ENCODE measurements around the gene LRCH2.

LRCH2 gene

GRCh38 chrX:115183980-115184379 lies 49.9 kb downstream of the LRCH2 start:
- no peak for TF ChIP-seq MYC (IDR thresholded peaks at IDR 0.05; ENCODE audit: low read depth, low read length)
- no peak for TF ChIP-seq MAX (IDR thresholded peaks at IDR 0.05; ENCODE audit: low read depth, low read length)
- no peak for TF ChIP-seq CTCF (IDR thresholded peaks at IDR 0.05; ENCODE audit: low read depth, low read length)
- no peak for TF ChIP-seq POLR2A (IDR thresholded peaks at IDR 0.05; ENCODE audit: extremely low read depth, insufficient read length)
- DNase-seq (ENCODE audit: low read depth) = no peak
- H3K4me3 ChIP-seq (ENCODE audit: low read depth, low read length) = no peak overlapping the region

GRCh38 chrX:115178473-115178872 lies 55.4 kb downstream of the LRCH2 start:
- DNase-seq (ENCODE audit: low read depth) = no peak
- TF ChIP-seq CTCF (IDR thresholded peaks at IDR 0.05; ENCODE audit: low read depth, low read length) (no peak), POLR2A (IDR thresholded peaks at IDR 0.05; ENCODE audit: extremely low read depth, insufficient read length) (no peak), MYC (IDR thresholded peaks at IDR 0.05; ENCODE audit: low read depth, low read length) (no peak), MAX (IDR thresholded peaks at IDR 0.05; ENCODE audit: low read depth, low read length) (no peak)
- H3K4me3 ChIP-seq (ENCODE audit: low read depth, low read length) = no peak overlapping the region

GRCh38 chrX:115177932-115178331 lies 56.0 kb downstream of the LRCH2 start:
- DNase-seq (ENCODE audit: low read depth) = no peak
- no peak for TF ChIP-seq MAX (IDR thresholded peaks at IDR 0.05; ENCODE audit: low read depth, low read length)
- TF ChIP-seq POLR2A (IDR thresholded peaks at IDR 0.05; ENCODE audit: extremely low read depth, insufficient read length) = no peak
- TF ChIP-seq MYC (IDR thresholded peaks at IDR 0.05; ENCODE audit: low read depth, low read length) = no peak
- TF ChIP-seq CTCF (IDR thresholded peaks at IDR 0.05; ENCODE audit: low read depth, low read length) = no peak
- no peak overlapping the region for H3K4me3 ChIP-seq (ENCODE audit: low read depth, low read length)

- TF ChIP-seq MAX (IDR thresholded peaks at IDR 0.05; ENCODE audit: low read depth, low read length) = no peak
- TF ChIP-seq MYC (IDR thresholded peaks at IDR 0.05; ENCODE audit: low read depth, low read length) = no peak
- TF ChIP-seq CTCF (IDR thresholded peaks at IDR 0.05; ENCODE audit: low read depth, low read length) = no peak
- TF ChIP-seq POLR2A (IDR thresholded peaks at IDR 0.05; ENCODE audit: extremely low read depth, insufficient read length) = no peak
- H3K4me3 ChIP-seq (ENCODE audit: low read depth, low read length) = no peak overlapping the region
- DNase-seq (ENCODE audit: low read depth) = no peak
Observed at GRCh38 chrX:115174548-115174947, 59.3 kb downstream of the LRCH2 start.

GRCh38 chrX:115173181-115173580 lies 60.7 kb downstream of the LRCH2 start:
- no peak for DNase-seq (ENCODE audit: low read depth)
- no peak for TF ChIP-seq MAX (IDR thresholded peaks at IDR 0.05; ENCODE audit: low read depth, low read length)
- no peak for TF ChIP-seq CTCF (IDR thresholded peaks at IDR 0.05; ENCODE audit: low read depth, low read length)
- no peak for TF ChIP-seq MYC (IDR thresholded peaks at IDR 0.05; ENCODE audit: low read depth, low read length)
- TF ChIP-seq POLR2A (IDR thresholded peaks at IDR 0.05; ENCODE audit: extremely low read depth, insufficient read length) = no peak
- H3K4me3 ChIP-seq (ENCODE audit: low read depth, low read length) = no peak overlapping the region

GRCh38 chrX:115147220-115147619 lies 86.7 kb downstream of the LRCH2 start:
- H3K4me3 ChIP-seq (ENCODE audit: low read depth, low read length) = no peak overlapping the region
- peak; percentile 10 for DNase-seq (ENCODE audit: low read depth)
- TF ChIP-seq POLR2A (IDR thresholded peaks at IDR 0.05; ENCODE audit: extremely low read depth, insufficient read length) (no peak), MAX (IDR thresholded peaks at IDR 0.05; ENCODE audit: low read depth, low read length) (no peak), CTCF (IDR thresholded peaks at IDR 0.05; ENCODE audit: low read depth, low read length) (no peak), MYC (IDR thresholded peaks at IDR 0.05; ENCODE audit: low read depth, low read length) (no peak)
